ENCODE measurements around the gene PSG6.
"Not testable (repeated sequence)": the region's sequence is repeated elsewhere in the genome, so short reads cannot be mapped to it uniquely, and the experiment has no call there.

Gene PSG6

DNA sequence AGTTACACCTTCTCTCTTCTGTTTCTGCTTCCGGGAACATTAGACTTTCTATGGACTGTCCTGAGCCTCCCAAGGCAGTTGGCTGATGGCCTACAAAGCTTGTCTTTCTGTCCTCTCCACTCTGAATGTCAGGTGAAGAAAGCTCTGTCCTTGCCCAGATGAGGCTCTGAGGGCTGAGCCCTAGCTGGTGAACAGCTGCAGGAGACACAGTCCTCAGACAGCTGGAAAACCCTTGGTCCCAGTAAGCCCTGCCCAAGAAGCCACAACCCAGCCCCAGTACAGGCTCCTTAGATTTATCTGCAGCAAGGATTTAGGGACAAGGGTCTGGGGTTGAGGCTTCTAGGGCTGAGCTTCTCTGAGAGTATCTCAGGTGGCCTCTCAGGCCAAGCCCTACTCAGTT, 64.5 kb downstream of the PSG6 start:
- ATAC-seq (ENCODE audit: low read depth); DNase-seq (ENCODE audit: low spot score in 2 of 2); H3K9me3 Mint-ChIP-seq; H3K4me1 Mint-ChIP-seq; H3K27ac Mint-ChIP-seq; H3K36me3 Mint-ChIP-seq; H3K27me3 Mint-ChIP-seq; H3K4me3 Mint-ChIP-seq: not testable (repeated sequence)

DNA sequence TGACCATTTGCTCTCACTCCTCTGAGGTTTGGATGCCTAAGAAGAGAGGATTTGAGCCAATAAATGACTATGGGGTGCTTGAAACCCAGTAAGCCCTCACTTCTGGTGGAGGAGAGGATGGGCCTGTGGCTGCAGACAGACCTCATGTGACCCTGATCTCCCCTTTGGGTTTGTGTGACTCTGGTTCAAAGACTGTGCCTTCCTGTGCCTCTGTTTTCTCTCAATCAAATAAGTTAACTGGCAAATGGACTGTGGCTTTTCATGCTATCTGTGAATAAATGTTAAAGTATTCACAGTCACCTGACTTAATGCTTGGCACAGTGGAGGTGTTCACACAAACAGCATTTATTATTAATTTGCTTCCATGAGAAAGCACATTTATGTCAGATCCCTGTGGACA, 64.9 kb downstream of the PSG6 start:
- H3K4me1 Mint-ChIP-seq; H3K9me3 Mint-ChIP-seq; H3K36me3 Mint-ChIP-seq; H3K27me3 Mint-ChIP-seq; DNase-seq (ENCODE audit: low spot score in 2 of 2); H3K4me3 Mint-ChIP-seq; H3K27ac Mint-ChIP-seq; ATAC-seq (ENCODE audit: low read depth): not testable (repeated sequence)
